Activated CD8-positive, alpha-beta memory T cell treated with anti-CD3 and anti-CD28 coated beads, Interleukin-2, amount 50 U/mL, for 48 hours (primary cell): ENCODE data around the gene AFF3.

Source experiments
- DNase-seq: peaks from one replicate; pipeline ENCODE4 v3.0.0-alpha.2; 2020

The AFF3 gene

DNA sequence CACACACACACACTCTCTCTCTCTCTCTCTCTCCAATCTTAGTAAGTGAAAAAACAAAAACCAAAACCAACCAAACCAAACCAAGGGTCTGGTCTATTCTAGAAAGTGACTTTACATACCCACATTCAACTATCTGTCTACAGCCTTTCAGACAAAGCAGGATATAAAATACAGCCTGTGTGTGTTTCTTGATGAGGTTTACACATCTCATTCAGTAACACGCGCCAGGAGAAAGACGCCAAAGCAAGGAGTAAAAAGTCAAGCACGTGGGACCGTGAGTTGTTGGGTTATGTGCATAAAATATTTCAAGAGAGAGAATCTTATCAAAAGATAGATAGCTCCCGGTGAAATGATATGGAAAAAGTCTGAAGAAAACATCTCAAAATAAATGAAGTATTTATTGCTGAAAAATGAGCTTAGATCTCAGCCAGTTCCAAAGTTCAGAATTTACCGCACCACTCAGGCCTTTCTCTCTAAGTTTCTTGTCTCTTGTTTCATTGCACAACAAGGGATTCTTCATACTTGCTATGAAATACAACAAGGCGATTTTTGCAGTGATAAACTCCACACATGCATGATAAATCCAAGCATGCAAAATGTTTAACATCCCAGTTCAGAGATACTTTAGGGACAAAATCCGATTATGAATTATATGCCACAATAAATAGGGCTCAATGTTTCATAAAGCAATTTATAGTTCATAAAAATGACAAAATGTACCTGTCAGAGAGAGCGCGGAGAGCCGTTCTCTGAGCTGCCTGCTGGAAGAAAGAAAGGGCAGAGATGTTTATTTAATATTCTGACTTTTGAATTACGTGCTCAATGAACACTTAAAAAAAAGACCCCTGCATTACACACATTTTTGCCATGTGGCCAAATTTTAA, 493.2 kb downstream of the AFF3 start:
- no peak for DNase-seq

DNA sequence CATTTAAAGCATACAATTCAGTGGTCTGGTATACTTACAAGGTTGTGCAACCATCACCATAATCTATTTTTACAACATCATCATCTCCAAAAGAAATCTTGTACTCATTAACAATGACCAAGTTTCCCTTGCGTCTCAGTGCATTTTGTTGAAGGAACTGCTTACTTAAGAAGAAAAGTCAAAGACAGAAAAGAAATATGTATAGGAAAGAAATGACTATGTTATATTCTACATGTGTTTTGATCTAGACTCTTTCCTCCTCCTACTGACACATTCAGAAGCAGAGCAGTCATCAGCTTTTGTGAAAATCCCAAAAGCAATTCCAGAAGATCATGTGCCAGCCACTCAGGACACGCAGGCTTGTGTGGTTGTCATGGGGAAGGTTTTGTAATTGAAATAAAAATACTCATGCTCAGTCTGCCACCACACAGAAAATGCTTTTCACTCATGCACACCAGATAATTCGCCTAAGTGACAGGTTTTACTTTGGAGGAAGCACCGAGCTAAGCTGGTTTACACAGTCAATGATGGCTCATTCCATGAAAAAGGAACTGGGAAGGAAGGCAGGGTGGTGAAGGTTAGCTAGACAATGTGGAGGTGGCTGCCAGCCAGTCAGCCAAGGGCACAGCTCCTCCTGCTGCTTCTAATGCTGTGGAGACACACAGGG, 494.1 kb downstream of the AFF3 start:
- DNase-seq: no peak

DNA sequence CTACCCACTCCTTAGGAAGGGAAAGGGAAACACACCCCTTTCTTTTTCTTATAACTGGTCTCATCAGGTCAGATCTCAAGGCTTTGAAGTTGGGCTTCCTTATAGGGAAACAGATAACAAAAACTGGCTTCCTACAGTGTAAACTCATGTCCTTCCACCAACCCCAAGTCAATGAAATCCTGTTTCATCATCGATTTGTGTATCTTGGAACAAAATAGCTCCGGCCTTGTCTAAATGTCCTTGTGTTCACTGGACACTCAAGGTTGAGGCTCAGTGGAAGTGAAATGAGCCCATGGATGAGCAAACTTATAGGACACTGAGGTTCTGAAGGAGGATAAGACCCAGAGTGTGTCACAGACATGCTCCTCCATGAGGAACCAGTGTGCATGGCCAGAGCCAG, 496.4 kb downstream of the AFF3 start:
- no peak for DNase-seq

DNA sequence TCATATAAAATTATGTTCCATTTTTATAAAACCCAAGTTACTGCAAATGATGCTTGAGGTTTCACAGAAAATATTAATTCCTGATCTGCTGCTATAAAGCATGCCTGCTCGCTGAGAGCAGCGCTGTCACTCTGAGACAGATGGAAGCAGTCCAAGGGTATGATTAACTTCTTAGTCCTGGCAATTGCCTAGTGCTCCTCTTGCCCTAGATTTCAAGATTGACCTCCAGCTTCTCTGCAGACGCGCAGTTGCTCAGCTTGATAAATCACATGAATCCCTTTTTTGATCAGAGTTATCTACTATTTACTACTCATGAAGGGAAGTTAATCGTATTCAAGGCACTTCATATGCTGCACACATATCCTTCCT, 498.0 kb downstream of the AFF3 start:
- DNase-seq: no peak

DNA sequence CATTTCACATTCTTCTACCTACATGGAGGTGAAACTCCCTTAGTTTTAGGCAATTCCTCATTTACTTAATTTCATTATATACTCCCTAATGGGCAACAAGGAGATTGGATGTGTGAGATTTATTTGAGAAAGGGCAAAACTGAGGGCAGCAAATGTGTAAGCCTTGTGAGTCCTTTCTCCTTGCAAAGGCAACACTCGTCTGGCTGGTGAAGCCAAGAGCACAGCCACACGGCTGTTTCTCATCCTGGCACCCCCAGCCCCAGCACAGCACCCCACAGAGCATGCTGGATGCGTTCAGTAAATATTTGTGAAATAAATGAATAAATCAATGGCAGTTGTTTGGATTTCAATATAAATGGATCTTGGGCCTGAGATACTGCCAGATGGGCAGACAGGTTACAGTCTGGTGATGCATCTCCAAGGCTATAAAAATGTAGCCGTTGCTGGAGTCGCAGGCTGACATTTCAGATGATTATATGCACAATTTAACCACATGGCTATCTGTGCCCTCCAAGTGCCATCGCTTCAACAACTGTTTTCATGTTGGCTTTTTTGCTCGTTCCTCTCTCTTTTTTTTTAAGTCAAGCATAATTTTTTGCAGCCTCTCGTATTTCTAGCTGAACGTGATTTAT, 498.5 kb downstream of the AFF3 start:
- no peak for DNase-seq

DNA sequence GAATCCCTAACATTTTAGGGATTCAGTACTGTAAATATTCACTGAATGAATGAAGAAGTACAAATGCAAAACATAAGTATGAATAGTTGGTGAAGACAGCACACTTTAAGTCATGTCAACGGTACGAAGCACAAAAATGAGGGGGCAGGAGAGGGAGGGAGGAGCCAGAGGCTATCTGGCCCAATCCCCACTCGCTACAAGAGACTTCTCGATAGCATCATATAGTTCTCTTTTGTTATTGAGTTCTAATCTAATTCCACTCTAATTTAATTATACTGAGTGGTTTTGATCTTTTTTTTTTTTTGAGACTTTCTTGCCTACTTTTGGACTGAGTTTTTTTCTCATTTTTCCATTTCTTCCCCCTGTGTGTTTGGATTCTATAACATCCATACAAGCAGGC, 500.4 kb downstream of the AFF3 start:
- DNase-seq: no peak

DNA sequence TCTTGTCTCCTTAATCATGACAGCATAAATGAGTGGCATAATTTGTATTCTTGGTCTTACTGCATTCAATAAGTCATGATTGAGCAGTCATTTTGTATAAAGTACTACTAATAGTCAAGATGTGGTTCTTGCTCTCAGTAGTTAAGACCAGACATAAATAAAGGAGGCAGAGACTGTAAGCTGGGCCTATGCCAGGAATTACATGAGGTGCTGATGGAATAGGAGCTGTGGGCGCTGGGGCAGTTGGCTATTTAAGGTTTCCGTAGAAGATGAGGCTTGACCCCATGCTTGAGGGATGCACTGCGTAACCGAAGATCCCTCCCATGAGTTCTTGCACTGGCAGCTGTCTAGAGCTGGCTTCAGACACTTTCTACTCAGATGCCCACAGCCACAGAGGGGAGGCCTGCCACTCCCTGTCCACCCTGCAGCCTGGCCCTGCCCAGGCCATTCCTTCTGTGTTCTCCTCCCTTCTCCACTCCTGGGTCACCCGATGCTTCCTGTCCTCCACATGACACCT, 501.7 kb downstream of the AFF3 start:
- no peak for DNase-seq

DNA sequence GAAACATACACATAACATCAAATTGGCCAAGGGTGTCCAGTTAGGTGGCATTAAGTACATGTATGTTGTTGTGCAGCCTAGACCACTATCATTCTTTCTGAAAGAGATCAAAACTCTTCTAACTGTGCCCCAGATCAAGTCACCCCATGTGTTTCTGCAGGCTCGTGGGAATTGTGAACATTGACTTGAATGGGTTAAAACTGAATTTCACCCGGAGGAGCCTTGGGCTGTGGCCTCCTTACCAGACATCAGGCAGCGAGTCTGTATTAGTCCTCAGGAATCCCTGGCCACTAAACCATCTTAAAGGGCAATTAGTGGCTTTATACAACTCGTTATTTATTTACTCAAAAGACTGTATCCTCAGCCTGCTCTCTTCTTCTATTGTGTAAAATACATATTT, 503.6 kb downstream of the AFF3 start:
- no peak for DNase-seq

DNA sequence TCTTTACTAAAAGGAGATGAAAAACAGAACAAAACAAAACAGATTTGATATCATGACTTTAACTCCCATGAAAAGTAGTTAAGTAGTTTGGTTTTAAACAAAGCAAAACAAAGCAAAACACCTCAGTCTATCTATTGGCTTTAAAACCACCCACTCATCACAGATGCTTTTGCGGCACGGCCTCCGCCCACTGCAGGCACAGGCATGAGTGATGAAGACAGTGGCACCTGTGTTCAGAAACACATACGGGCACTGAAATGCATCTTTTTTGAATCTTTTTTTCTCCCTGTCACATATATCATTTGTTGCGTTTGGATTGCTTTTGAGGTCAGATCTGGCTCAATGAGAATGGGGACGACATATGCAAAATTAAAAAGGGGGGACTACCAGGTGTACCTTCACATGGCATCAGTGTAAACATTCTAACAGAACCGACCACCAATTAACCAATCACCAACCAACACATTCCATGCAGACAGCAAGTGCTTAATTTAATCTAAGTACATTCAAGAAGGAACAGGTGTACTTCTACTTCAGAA, 505.2 kb downstream of the AFF3 start:
- DNase-seq: no peak

DNA sequence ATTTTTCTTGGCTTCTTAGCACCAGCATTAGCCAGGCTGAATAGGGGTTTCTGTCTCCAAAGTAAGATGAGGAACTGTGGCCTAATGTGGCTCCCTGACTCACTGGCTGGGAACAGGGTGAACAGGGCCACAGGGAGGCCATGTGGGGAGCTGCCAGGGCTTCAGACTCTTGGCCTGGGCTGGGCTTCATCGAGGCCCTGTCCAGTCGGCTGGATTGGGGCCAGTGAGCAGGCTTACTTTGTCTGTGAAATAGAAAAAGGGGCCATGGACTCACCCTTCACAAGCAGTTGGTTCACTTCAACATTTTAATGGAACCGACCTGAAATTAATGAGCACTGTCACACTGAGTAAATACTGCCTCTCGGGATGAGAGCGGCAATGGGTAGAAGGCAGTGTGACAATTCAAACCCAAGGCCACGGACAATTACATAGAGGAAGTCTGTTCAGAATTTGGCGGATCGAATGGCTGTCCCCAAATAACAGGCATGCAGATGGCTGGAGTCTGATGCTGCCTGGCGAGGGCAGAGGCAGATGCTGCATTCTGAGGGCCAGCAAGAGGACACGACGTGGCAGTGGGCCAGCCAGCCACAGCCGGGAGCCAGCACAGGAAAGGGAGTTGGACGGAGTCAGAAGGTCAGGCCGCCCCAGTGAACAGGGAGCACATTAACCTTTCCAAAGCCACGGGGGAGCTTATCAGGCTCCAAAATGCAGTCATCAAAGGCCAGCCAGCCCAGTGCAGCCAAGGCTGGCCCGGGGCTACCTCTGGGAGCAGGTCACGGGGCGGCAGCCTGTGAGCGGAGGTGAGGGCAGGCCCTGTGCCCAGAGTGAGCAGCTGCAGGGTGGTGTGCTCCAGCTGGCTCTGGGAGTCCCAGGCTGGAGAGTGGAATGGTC, 506.0 kb downstream of the AFF3 start:
- DNase-seq: no peak

DNA sequence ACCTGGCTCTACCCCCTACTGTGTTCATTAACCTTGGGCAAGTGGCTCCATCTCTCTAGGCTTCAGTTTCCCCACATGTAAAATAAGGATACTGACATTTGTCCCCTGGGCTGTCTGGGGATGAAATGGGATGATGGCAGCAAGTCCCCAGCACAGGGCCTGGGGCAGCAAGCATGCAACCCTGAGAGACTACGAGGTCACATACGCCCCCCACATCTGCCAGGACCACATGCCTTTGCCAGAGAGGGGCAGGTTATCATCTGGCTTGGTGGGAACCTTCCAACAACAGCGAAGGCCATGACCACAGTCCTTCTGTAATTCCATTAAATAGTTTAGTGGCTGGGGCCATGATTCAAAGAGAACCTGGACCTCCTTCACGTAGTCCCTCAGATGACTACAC, 506.7 kb downstream of the AFF3 start:
- no peak for DNase-seq

DNA sequence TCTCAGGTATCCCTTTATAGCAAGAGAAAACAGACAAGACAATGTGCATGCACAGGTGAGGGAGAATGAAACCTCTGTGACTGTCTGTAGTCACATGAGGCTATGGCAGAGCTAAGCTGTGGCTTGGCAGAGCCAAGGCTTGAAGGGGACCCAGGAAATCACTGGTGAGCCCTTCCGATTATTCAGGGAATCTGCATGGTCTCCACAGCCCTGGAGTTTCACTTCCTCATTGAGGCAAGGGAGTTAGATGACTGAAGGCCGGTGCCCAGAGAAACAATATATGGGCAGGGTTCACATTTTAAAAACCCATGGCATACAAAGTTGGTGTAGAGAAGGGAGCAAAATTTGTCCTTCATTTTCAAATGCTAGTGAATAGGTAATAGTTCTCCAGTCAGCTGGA, 508.2 kb downstream of the AFF3 start:
- DNase-seq: no peak

DNA sequence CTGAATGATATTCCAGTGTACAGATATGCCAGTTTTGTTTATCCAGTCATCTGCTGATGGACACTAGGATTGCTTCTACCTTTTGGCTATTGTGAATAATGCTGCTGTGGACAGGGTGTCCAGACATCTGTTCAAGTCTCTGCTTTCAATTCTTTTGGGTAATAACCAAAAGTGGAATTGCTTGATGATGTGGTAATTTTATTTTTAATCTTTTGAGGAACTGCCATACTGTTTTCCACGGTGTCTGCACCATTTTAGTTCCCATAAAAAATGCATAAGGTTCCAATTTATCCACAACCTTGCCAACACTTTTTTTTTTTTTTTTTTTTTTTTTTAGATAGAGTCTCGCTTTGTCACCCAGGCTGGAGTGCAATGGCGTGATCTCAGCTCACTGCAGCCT, 510.7 kb downstream of the AFF3 start:
- DNase-seq: no peak

DNA sequence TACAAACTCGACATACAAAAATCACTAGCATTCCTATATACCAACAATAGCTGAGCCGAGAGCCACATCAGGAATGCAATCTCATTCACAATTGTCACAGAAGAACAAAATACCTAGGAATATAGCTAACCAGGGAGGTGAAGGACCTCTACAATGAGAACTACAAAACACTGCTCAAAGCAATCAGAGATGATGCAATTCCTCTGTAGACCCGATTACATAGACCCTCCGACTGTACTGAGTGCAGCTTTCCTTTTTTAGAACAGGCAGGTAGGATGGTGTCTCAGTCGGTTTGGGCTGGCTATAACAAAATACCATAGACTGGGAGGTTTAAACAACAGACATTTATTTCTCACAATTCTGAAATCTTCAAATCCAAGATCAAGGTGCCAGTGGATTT, 513.1 kb downstream of the AFF3 start:
- no peak for DNase-seq

DNA sequence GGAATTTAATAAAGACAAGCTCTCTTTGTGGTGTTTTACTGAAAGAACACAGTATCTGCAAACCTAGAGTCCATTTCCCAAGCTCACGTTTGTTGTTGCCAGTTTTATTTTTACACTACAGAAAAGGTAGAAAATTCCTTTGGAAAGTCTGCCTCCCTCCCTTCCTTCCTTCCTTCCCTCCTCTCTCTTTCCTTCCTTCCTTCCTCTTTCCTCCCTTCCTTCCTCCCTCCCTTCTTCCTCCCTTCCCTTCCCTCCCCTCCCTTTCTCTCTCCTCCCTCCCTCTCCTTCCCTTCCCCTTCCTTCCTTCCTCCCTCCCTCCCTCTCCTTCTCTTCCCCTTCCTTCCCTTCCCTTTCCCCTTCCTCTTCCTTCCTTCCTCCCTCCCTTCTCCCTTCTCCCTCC, 516.2 kb downstream of the AFF3 start:
- no peak for DNase-seq

DNA sequence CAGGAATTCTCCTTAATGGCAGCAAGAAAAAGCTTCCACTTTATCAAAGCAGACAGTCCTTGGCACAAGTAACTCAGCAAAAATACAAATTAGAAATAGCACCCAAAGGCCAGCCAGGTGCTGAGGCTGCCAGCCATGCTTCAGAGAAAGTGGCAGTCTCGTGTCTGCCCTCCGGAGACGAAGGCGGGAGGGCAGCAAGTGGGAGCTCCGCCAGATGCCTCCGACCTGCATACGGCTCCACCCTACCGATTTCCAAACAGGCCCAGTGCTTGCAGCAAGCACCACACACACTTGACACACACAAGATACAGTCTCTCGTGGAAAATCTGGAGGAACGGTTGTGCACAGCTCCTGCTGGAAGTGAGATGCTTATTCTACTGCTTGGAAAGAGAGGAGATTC, 517.7 kb downstream of the AFF3 start:
- no peak for DNase-seq

DNA sequence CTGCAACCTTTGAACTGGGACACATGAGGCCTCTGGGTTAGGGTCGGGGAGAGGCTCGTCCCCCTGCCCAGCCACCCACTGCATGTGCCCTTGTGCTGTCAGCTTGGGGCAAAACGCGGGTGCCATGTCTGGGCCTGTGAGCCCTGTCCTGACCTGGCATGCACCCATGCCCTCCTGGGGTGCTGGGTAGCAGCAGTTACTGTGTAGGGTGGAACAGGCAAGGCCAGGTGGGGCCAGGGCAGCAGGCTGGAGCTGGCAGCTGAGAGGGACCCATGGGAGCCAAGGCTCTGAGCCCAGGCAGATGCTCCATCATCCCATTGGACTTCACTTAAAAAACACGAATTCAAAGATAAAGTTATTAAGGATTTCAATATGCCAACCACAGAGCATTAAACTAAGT, 518.8 kb downstream of the AFF3 start:
- no peak for DNase-seq

DNA sequence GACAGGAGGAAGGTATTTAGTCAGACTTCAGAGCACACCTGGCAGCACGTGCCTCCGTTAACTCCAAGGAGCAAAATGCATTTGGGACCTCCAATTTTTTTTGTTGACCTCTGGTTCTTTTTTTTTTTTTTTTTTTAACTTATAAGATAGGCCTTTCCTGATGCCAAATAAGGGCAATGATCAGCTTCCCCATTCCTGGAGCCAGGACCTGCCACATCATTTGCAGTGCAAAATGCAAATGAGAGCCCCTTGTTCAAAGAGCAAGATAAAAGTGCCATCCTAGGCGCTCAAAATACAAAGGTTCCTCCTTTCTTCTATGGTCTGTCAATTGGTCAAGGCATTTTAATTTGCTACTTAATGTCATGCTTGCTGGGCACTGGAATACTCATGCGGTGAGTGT, 519.4 kb downstream of the AFF3 start:
- DNase-seq: no peak

DNA sequence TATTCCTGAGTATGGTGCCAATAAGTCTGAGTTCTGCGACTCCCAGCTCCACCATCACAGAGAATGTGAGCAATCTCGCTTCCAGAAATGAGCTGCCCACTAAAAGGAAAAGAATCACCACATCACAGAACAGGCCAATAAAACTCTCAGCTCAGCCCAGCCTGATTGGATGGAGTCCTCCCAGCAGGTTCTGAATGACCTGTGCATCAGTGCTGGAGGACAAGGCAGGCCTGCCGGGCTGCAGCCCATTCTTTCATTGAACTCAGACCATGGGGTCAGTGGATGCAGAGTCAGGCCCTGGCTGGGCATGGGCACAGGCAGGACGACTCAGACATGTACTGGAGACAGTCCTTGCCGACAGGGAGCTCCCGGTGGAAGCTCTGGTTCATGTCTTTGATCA, 519.9 kb downstream of the AFF3 start:
- no peak for DNase-seq

DNA sequence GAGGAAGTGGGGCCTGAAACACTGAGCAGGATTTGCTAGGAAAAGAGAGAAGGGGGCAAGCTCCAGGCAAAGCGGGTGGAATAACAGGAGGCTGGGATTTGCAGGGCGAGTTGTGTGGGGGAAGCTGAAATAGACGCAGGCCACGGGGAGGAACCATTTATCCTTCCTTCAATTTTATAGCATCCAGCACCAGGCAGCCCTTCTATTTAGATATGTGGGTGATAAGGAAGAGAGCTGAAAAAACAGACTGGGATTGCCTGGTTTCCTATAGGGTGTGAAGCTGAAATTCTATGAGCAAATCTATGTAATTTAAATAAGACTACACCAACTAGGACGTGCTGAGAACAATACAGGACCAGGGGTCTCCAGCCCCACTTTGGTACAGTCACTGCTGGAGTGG, 520.6 kb downstream of the AFF3 start:
- no peak for DNase-seq

DNA sequence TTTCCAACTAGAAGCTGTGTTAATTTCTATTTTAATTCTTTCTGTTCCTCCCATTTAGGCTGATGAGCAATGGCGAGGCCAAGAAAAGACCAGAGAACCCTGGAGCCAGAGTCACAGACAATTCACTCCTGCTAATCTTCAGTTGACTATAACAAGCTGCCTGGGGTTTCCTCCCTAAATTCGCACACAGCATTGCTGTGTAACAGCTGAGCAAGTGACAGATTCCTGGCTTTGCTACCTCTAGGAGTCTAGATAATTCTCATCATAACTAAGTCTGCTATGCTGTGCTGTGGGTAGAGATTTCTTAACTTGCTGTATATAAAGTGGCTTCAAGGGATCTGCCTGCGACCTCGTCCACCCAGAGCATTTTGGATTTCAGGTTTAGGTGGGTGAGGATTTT, 521.3 kb downstream of the AFF3 start:
- DNase-seq: no peak

DNA sequence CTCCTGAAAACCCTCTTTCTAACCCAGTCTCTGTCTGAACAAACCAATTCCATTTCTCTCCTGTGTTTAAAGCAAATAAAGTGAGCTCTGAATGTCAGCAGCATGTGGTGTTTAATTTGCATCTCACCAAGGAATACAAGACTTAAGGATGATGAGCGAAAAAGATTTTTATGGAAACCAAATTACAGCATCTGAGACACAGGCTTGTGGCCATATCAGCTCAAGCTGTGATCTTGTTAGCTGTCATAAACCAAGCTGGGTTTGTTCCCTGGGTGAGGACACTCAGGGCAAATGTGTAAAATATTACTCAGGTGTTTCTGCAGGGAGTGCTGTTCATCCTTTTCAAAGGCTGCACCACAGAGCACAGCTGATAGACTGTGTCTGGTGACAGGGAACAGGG, 523.2 kb downstream of the AFF3 start:
- DNase-seq: no peak
